ENCODE results near the gene SPAG17. TPM values are rescaled to one million over a fixed set of nuclear protein-coding genes. Genes with fewer than 3 reads are reported as not detected.

Gene SPAG17
- total RNA-seq, 1 experiment from 2014 or later = not detected

DNA sequence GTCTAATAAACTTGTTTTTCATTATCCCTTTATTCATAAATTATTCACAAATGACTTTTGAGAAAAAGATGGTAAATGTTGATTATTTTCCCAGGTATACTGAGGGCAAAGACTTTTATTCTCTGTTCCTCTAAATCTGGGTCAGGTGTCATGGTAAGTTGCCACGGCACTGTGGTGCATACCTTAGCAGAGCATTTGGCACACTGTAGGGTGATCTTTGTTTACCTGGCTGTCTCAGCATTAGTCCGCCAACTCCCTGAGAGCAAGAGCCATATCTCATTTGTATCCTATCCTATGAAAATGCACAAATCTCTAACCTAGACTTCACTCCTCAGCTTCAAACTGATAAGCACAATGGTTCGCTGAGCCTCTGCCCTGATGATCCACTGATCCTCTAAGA lies 280.5 kb downstream of the SPAG17 start:
- Histone ChIP-seq H3K27ac (ENCODE audit: low read depth, low read length, poor library complexity, severe bottlenecking) (no peak overlapping the region), H3K4me1 (ENCODE audit: insufficient read depth, low read length, poor library complexity, severe bottlenecking) (no peaks in the 10 kb centered on the region), H3K27me3 (replicated peaks; ENCODE audit: insufficient read depth, low read depth, low read length, poor library complexity) (no peaks in the 10 kb centered on the region), H3K36me3 (ENCODE audit: insufficient read depth, low read length, poor library complexity, severe bottlenecking) (no peaks in the 10 kb centered on the region), H3K4me3 (ENCODE audit: low read depth, low read length, poor library complexity, severe bottlenecking) (no peak overlapping the region), H3K9me3 (ENCODE audit: low read depth, low read length, poor library complexity, severe bottlenecking) (no peaks in the 10 kb centered on the region)
- ChIA-PET CTCF (no interaction called here), POLR2A (ENCODE audit: low non-redundant PET) (no interaction called here)
- intact Hi-C loops (cut with micrococcal nuclease; ENCODE audit: unreplicated experiment) = no loop called here
- BruUV-seq (replicated peaks) = no TSS peak
- TF ChIP-seq, protein P1, sequence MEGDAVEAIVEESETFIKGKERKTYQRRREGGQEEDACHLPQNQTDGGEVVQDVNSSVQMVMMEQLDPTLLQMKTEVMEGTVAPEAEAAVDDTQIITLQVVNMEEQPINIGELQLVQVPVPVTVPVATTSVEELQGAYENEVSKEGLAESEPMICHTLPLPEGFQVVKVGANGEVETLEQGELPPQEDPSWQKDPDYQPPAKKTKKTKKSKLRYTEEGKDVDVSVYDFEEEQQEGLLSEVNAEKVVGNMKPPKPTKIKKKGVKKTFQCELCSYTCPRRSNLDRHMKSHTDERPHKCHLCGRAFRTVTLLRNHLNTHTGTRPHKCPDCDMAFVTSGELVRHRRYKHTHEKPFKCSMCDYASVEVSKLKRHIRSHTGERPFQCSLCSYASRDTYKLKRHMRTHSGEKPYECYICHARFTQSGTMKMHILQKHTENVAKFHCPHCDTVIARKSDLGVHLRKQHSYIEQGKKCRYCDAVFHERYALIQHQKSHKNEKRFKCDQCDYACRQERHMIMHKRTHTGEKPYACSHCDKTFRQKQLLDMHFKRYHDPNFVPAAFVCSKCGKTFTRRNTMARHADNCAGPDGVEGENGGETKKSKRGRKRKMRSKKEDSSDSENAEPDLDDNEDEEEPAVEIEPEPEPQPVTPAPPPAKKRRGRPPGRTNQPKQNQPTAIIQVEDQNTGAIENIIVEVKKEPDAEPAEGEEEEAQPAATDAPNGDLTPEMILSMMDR (conservative IDR thresholded peaks at IDR 0.05; ENCODE audit: low read depth, low read length) = no peak
- TF ChIP-seq EZH2 (IDR thresholded peaks at IDR 0.05; ENCODE audit: borderline replicate concordance, low read depth, low read length, poor library complexity, severe bottlenecking) = no peak
- no peak for DNase-seq (ENCODE audit: low spot score)
